MCF 10A (cell line): ENCODE data around the gene MRPL14. TPM values are rescaled to one million over a fixed set of nuclear protein-coding genes. Genes with fewer than 3 reads are reported as not detected.

Experiments
- BruUV-seq: library from RNA; stranded (reverse); fragments of 400-500 nt; replicated peaks from 2 replicates; lab custom pipeline; 2021; lab: Mats Ljungman, UMichigan
- CTCF ChIA-PET: fragments of 300-600 bp; sonication (Branson Sonifier 250); formaldehyde crosslinking; extraction: SDS; loops from one replicate; lab custom pipeline; 2021; ENCODE audit warnings: antibody characterized with exemption, inconsistent platforms; lab: Yijun Ruan, JAX
- POLR2A ChIA-PET: fragments of 300-600, 350-650 bp; sonication (Branson Sonifier 250); formaldehyde crosslinking; extraction: SDS; loops from one replicate; lab custom pipeline; 2020; ENCODE audit warnings: antibody characterized with exemption, inconsistent platforms; lab: Yijun Ruan, JAX
- DNase-seq: peaks from one replicate; pipeline ENCODE4 v3.0.0-alpha.2; 2018; ENCODE audit not compliant: unreplicated experiment
- H3K27ac Mint-ChIP-seq: one replicate; pipeline ENCODE4 v1.8.0; 2022; ENCODE audit warnings: mild to moderate bottlenecking, low read depth, mixed read lengths; ENCODE audit not compliant: unreplicated experiment
- H3K27me3 Mint-ChIP-seq: one replicate; pipeline ENCODE4 v1.8.0; 2022; ENCODE audit warnings: mixed read lengths; ENCODE audit not compliant: insufficient read depth, unreplicated experiment
- H3K36me3 Mint-ChIP-seq: one replicate; pipeline ENCODE4 v1.8.0; 2022; ENCODE audit warnings: mild to moderate bottlenecking, moderate library complexity, mixed read lengths; ENCODE audit not compliant: insufficient read depth, unreplicated experiment
- H3K4me1 Mint-ChIP-seq: one replicate; pipeline ENCODE4 v1.8.0; 2022; ENCODE audit warnings: mixed read lengths; ENCODE audit not compliant: insufficient read depth, unreplicated experiment
- H3K4me3 Mint-ChIP-seq: one replicate; pipeline ENCODE4 v1.8.0; 2022; ENCODE audit warnings: mild to moderate bottlenecking, moderate library complexity, mixed read lengths; ENCODE audit not compliant: unreplicated experiment
- H3K9me3 Mint-ChIP-seq: one replicate; pipeline ENCODE4 v1.8.0; 2022; ENCODE audit warnings: mixed read lengths; ENCODE audit not compliant: unreplicated experiment
- CTCF ChIP-seq: fragments of 200-600 bp; IDR thresholded peaks from one replicate; pipeline ENCODE4 v1.8.0; 2022; ENCODE audit warnings: antibody characterized with exemption, mild to moderate bottlenecking; ENCODE audit not compliant: unreplicated experiment
- intact Hi-C: fragments of 100-400 bp; cut with micrococcal nuclease; formaldehyde crosslinking; loops from 2 replicates; pipeline ENCODE4 v1.14.1; 2022
- total RNA-seq: library from RNA; stranded (reverse); gene quantifications from 2 replicates; pipeline ENCODE4 v1.2.3, GENCODE V29; 2022

MRPL14 gene
- total RNA-seq, 1 experiment from 2014 or later, result 66.8 TPM

GRCh38 chr6:44101832-44102231, 25.4 kb downstream of the MRPL14 start:
- DNase-seq, result no peak
- H3K27me3 Mint-ChIP-seq, result no peaks in the 10 kb centered on the region
- no peak for TF ChIP-seq CTCF
- ChIA-PET CTCF (interaction anchor here (1.1 to 1.2 kb wide), 2 partner anchors 23 to 56 kb away, joined by 3 to 4 read pairs; no protein-coding TSS in a partner anchor), POLR2A (no interaction called here)
- no peak overlapping the region for H3K27ac Mint-ChIP-seq
- H3K4me3 Mint-ChIP-seq, result no peak overlapping the region
- BruUV-seq, result no TSS peak
- H3K36me3 Mint-ChIP-seq, result peaks cover 15% of the 10 kb centered on the region
- peaks cover 12% of the 10 kb centered on the region for H3K4me1 Mint-ChIP-seq
- intact Hi-C loops, result no loop called here
- no peaks in the 10 kb centered on the region for H3K9me3 Mint-ChIP-seq

- Mint-ChIP-seq H3K36me3 (peaks cover 9% of the 10 kb centered on the region), H3K27me3 (no peaks in the 10 kb centered on the region), H3K9me3 (no peaks in the 10 kb centered on the region), H3K4me1 (peaks cover 18% of the 10 kb centered on the region), H3K4me3 (no peak overlapping the region), H3K27ac (peak overlapping the region; percentile 7)
- CTCF ChIA-PET, result interaction anchor here (0.6 to 2.1 kb wide), 14 partner anchors 10 to 413 kb away, joined by 3 to 10 read pairs (median 3); partner anchors contain the start of gene SLC35B2
- POLR2A ChIA-PET, result no interaction called here
- peak; percentile 40 for DNase-seq
- TF ChIP-seq CTCF, result peak; percentile 39
- no TSS peak for BruUV-seq
- intact Hi-C loops, result loop anchor here (1.0 kb wide), 1 partner anchor 52 kb away; no protein-coding TSS in a partner anchor
Observed at GRCh38 chr6:44100088-44100550, 27.1 kb downstream of the MRPL14 start.

- H3K9me3 Mint-ChIP-seq, result no peaks in the 10 kb centered on the region
- peaks cover 18% of the 10 kb centered on the region for H3K4me1 Mint-ChIP-seq
- BruUV-seq, result no TSS peak
- H3K27ac Mint-ChIP-seq, result no peak overlapping the region
- H3K4me3 Mint-ChIP-seq, result no peak overlapping the region
- TF ChIP-seq CTCF, result no peak
- no peak for DNase-seq
- ChIA-PET POLR2A (interaction anchor here (0.8 kb wide), 1 partner anchor 288 kb away, joined by 3 read pairs; the partner anchor contains the start of gene CDC5L), CTCF (interaction anchor here (0.6 to 2.1 kb wide), 12 partner anchors 9 to 413 kb away, joined by 3 to 10 read pairs (median 4); partner anchors contain the start of gene SLC35B2)
- no peaks in the 10 kb centered on the region for H3K27me3 Mint-ChIP-seq
- peaks cover 3% of the 10 kb centered on the region for H3K36me3 Mint-ChIP-seq
- intact Hi-C loops, result no loop called here
Observed at GRCh38 chr6:44099192-44099591, 28.1 kb downstream of the MRPL14 start.

GRCh38 chr6:44097782-44098317, 29.4 kb downstream of the MRPL14 start:
- no TSS peak for BruUV-seq
- Mint-ChIP-seq H3K4me3 (no peak overlapping the region), H3K27me3 (no peaks in the 10 kb centered on the region), H3K36me3 (no peaks in the 10 kb centered on the region), H3K9me3 (no peaks in the 10 kb centered on the region), H3K27ac (no peak overlapping the region), H3K4me1 (peaks cover 18% of the 10 kb centered on the region)
- intact Hi-C loops, result no loop called here
- POLR2A ChIA-PET, result interaction anchor here (0.9 to 1.3 kb wide), 5 partner anchors 8 to 54 kb away, joined by 3 to 4 read pairs (median 3); no protein-coding TSS in a partner anchor
- TF ChIP-seq CTCF, result no peak
- CTCF ChIA-PET, result interaction anchor here (0.5 to 2.7 kb wide), 14 partner anchors 10 to 241 kb away, joined by 3 to 21 read pairs (median 5); no protein-coding TSS in a partner anchor
- DNase-seq, result no peak
